ENCODE data around the gene VARS2. TPM values are rescaled to one million over a fixed set of nuclear protein-coding genes. Genes with fewer than 3 reads are reported as not detected.
A peak's percentile ranks its signal among the peaks of the same experiment; 100 is the strongest.

Gene VARS2
- total RNA-seq, 6 donors from 2014 or later = 23.0 to 56.6 (median 29.5) TPM

GRCh38 chr6:30890646-30891449, 23.2 kb upstream of the VARS2 start:
- 86 to 91% methylated on average over 4 to 11 of the region's 12 CpGs for WGBS, 2 donors
- no peak for ATAC-seq (ENCODE audit: low FRiP score in 2 of 2)

GRCh38 chr6:30891450-30891723, 22.7 kb upstream of the VARS2 start:
- H3K4me3 ChIP-seq = no peak overlapping the region
- no peaks in the 10 kb centered on the region for H3K27me3 ChIP-seq
- TF ChIP-seq, protein P1, sequence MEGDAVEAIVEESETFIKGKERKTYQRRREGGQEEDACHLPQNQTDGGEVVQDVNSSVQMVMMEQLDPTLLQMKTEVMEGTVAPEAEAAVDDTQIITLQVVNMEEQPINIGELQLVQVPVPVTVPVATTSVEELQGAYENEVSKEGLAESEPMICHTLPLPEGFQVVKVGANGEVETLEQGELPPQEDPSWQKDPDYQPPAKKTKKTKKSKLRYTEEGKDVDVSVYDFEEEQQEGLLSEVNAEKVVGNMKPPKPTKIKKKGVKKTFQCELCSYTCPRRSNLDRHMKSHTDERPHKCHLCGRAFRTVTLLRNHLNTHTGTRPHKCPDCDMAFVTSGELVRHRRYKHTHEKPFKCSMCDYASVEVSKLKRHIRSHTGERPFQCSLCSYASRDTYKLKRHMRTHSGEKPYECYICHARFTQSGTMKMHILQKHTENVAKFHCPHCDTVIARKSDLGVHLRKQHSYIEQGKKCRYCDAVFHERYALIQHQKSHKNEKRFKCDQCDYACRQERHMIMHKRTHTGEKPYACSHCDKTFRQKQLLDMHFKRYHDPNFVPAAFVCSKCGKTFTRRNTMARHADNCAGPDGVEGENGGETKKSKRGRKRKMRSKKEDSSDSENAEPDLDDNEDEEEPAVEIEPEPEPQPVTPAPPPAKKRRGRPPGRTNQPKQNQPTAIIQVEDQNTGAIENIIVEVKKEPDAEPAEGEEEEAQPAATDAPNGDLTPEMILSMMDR (IDR thresholded peaks at IDR 0.05) = no peak
- TF ChIP-seq EP300 (IDR thresholded peaks at IDR 0.05) = no peak
- no peak for TF ChIP-seq POLR2A (IDR thresholded peaks at IDR 0.05)
- TF ChIP-seq POLR2AphosphoS5 (IDR thresholded peaks at IDR 0.05) = no peak
- no peaks in the 10 kb centered on the region for H3K9me3 ChIP-seq
- WGBS, 2 donors = 96 to 98% methylated on average over 4 of the region's 4 CpGs
- H3K27ac ChIP-seq = no peak overlapping the region
- peaks cover 0 to 7% (median 6%) of the 10 kb centered on the region in 4 donors for H3K4me1 ChIP-seq
- H3K36me3 ChIP-seq = peaks cover 3 to 63% (median 40%) of the 10 kb centered on the region in 4 donors
- DNase-seq (no peak), ATAC-seq (ENCODE audit: low FRiP score in 2 of 2) (no peak)

More at GRCh38 chr6:30890646-30891449, 23.2 kb upstream of the VARS2 start:
- Histone ChIP-seq H3K4me3 (no peak overlapping the region), H3K4me1 (peaks cover 2 to 12% (median 11%) of the 10 kb centered on the region in 4 donors), H3K36me3 (peaks cover 3 to 59% (median 39%) of the 10 kb centered on the region in 4 donors), H3K27ac (no peak overlapping the region), H3K9me3 (no peaks in the 10 kb centered on the region), H3K27me3 (no peaks in the 10 kb centered on the region)
- DNase-seq = no peak
- TF ChIP-seq, protein P1 (IDR thresholded peaks at IDR 0.05) = no peak
- TF ChIP-seq POLR2A (IDR thresholded peaks at IDR 0.05) (no peak), EP300 (IDR thresholded peaks at IDR 0.05) (no peak), POLR2AphosphoS5 (IDR thresholded peaks at IDR 0.05) (no peak)

DNA sequence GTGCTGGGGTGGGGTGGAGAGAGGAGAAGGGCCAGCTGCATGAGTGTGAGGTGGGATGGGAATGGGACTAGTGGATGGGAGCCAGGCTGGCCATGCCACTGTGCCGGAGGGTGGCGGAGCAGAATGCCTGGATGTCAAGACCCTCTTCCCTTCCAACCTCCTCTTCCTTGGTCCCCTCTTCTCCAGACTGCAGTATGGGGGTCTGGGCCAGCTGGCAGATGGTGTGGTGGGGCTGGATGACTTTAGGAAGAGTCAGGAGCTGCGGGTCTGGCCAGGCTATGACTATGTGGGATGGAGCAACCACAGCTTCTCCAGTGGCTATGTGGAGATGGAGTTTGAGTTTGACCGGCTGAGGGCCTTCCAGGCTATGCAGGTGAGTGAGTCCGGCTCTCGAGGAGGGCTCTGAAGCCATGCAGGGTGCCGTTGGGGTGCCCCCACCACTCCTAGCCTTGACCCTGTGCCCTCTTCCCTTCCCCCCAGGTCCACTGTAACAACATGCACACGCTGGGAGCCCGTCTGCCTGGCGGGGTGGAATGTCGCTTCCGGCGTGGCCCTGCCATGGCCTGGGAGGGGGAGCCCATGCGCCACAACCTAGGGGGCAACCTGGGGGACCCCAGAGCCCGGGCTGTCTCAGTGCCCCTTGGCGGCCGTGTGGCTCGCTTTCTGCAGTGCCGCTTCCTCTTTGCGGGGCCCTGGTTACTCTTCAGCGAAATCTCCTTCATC, 22.1 kb upstream of the VARS2 start:
- H3K36me3 ChIP-seq = peaks cover 3 to 69% (median 45%) of the 10 kb centered on the region in 4 donors
- H3K27me3 ChIP-seq = no peaks in the 10 kb centered on the region
- no peak overlapping the region for H3K27ac ChIP-seq
- DNase-seq (peak in 1 of 2 donors; percentile 46), ATAC-seq (ENCODE audit: low FRiP score in 2 of 2) (no peak)
- H3K9me3 ChIP-seq = no peaks in the 10 kb centered on the region
- no peak overlapping the region for H3K4me3 ChIP-seq
- H3K4me1 ChIP-seq = peaks cover 0 to under 1% (median under 1%) of the 10 kb centered on the region in 4 donors
- 76 to 97% methylated on average over 13 of the region's 21 CpGs for WGBS, 2 donors
- TF ChIP-seq, protein P1 (IDR thresholded peaks at IDR 0.05) = no peak
- TF ChIP-seq POLR2A (IDR thresholded peaks at IDR 0.05) (no peak), POLR2AphosphoS5 (IDR thresholded peaks at IDR 0.05) (no peak), EP300 (IDR thresholded peaks at IDR 0.05) (no peak)

DNA sequence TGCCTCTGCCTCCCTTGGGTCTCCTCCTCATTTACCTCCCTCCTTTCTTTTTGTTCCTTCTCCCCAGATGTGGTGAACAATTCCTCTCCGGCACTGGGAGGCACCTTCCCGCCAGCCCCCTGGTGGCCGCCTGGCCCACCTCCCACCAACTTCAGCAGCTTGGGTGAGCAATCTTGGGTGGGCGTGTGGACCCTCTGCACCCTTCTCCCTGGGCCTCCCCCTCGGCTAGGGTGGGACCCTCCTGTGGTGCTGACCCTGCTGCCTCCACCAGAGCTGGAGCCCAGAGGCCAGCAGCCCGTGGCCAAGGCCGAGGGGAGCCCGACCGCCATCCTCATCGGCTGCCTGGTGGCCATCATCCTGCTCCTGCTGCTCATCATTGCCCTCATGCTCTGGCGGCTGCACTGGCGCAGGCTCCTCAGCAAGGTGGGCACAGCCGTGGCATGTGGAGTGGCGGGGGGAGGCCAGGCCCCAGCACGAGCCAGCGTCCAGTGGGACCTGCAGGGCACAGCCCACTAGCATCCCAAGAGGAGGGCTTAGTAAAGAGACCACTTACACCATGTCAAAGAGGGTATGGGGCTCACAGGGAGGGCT, 20.9 kb upstream of the VARS2 start:
- WGBS, 2 donors = 85 to 89% methylated on average over 5 to 12 of the region's 16 CpGs
- Histone ChIP-seq H3K9me3 (no peaks in the 10 kb centered on the region), H3K4me3 (no peak overlapping the region), H3K27me3 (no peaks in the 10 kb centered on the region), H3K27ac (no peak overlapping the region), H3K4me1 (no peaks in the 10 kb centered on the region), H3K36me3 (peaks cover 3 to 80% (median 56%) of the 10 kb centered on the region in 4 donors)
- DNase-seq = peak in 1 of 2 donors; percentile 76
- TF ChIP-seq, protein P1 (IDR thresholded peaks at IDR 0.05) = no peak
- TF ChIP-seq POLR2AphosphoS5 (IDR thresholded peaks at IDR 0.05) = no peak
- no peak for TF ChIP-seq EP300 (IDR thresholded peaks at IDR 0.05)
- TF ChIP-seq POLR2A (IDR thresholded peaks at IDR 0.05) = no peak
- no peak for ATAC-seq (ENCODE audit: low FRiP score in 2 of 2)
